HG03103 (cell line): ENCODE measurements around the gene BABAM2.
"Not testable (repeated sequence)": the region's sequence is repeated elsewhere in the genome, so short reads cannot be mapped to it uniquely, and the experiment has no call there.

Experiments
- ATAC-seq: cut with Tn5 transposase; IDR thresholded peaks from one replicate; pipeline ENCODE4 v1.9.1; 2021; ENCODE audit warnings: low read depth; ENCODE audit not compliant: unreplicated experiment

Gene BABAM2

DNA sequence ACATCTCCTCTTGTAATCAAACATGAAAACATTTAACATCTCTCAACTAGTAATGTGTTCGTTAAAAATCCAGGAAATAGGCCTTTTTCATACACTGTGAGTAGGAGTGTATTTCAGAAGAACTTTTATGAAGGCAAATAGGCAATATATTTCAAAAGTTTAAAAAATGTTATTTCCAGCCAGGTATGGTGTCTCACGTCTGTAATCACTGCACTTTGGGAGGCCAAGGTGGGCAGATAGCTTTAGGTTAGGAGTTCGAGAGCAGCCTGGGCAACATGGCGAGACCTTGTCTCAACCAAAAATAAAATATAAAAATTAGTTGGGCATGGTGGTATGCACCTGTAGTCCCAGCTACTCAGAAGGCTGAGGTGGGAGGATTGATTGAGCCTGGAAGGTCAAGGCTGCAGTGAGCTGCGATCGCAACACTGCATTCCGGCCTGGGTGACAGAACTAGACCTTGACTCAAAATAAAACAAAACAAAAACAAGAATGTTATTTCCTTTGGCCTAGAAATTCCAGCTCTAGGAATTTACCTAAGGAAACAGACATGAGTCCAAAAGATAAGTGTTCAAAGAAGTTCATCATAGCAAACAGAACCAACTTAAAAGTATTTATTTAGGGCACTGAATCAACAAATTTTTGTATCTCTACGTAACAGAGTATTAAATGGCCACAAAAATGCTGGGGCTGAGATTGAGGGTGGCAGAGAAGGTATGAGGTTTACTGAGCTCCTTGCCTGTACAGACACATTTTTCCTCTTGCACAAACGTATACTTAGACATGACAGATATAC, 15.2 kb upstream of the BABAM2 start:
- no peak for ATAC-seq

DNA sequence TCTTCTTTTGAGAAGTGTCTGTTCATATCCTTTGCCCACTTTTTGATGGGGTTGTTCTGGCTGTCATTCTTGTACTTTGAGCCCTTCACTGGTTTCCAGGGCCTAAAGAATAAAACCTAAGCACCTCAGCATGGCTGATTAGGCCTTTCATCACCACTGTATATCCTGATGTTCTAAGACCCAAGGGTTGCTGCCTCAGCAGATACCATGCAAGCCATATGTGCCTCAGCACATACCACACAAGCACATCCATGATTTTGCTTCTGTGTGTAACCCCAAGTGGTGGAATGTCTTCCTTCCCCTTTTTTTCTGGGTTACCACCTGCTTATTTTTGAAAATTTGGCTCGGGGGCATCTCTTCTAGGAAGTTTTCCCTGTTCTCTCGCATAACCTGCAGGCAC, 11.7 kb upstream of the BABAM2 start:
- ATAC-seq = no peak

DNA sequence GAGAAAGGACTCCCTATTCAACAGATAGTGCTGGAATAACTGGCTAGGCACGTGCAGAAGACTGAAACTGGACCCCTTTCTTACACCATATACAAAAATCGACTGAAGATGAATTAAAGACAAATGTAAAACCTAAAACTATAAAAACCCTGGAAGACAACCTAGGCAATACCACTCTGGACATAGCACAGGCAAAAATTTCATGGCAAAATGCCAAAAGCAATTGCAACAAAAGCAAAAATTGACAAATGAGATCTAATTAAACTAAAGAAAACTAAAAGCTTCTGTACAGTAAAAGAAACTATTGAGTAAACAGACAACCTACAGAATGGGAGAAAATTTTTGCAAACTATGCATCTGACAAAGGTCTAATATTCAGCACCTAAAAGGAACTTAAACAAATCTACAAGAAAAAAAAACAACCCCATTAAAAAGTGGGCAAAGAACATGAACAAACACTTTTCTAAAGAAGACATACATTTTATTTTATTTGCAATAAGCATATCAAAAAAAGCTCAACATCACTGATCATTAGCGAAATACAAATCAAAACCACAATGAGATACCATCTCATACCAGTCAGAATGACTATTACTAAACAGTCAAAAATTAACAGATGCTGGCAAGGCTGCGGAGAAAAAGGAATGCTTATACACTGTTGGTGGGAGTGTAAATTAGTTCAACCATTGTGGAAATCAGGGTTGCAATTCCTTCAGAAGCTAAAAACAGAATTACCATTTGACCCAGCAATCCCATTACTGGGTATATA, 8.5 kb upstream of the BABAM2 start:
- not testable (repeated sequence) for ATAC-seq

DNA sequence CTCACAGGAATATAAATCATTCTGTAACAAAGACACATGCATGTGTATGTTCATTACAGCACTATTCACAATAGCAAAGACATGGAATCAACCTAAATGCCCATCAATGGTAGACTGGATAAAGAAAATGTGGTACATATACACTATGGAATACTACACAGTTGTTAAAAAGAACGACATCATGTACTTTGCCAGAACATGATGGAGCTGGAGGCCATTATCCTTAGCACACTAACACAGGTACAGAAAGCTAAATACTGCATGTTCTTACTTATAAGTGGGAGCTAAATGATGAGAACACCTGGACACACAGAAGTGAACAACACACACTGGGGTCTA, 8.0 kb upstream of the BABAM2 start:
- ATAC-seq = not testable (repeated sequence)

DNA sequence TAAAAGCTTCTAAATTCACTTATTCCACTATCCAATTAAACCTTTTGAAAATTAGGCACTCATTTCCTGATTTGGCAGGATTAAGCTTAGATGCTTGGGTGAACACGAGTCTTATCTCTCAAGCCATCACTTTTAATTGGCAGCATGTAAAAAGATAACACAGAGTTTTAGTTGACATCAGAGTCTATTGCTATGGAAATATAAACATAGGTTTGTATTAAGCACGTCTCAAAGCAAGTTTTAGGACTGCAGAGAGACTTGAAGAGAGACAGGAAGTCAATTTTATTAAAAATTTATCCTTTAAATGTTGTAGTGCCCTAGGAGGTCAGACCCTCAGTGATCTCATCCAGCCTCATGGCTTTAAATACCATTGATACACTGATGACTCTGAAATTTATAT, 5.9 kb upstream of the BABAM2 start:
- ATAC-seq = no peak

DNA sequence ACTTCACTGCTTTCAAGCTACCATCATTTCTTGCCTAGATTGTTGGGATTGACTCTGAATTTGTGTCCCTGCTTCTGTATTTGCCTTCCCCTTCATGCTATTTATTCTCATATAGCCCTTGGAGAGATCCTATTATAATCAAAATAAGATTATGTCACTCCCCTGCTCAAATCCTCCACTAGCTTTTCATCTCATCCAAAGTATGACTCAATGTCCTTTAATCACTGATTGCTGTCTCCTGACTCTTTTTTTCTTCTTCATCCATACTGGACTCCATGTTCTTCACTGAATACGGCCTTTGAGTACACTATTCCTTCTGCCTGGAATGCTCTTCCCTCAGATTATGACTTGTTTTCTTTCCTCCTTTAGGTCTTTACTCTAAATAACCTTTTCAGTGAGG, 5.3 kb upstream of the BABAM2 start:
- ATAC-seq = no peak

DNA sequence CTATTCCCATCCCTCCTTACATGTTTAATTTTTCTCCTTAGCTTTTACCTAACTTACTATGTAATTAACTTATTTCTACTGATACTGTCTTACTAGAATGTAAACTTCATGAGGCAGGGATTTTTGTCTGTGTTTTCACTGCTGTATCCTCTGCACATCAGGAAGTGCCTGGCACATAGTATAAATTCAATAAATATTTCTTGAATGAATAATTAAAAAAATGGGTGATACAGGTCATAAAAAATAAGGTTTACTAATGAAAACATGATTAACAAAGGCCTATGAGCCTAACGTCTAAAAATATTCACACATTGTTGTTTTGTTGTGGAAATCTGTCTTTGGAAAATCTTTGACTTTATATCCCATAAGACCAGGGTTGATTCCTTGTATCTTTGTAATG, 4.9 kb upstream of the BABAM2 start:
- ATAC-seq = no peak

DNA sequence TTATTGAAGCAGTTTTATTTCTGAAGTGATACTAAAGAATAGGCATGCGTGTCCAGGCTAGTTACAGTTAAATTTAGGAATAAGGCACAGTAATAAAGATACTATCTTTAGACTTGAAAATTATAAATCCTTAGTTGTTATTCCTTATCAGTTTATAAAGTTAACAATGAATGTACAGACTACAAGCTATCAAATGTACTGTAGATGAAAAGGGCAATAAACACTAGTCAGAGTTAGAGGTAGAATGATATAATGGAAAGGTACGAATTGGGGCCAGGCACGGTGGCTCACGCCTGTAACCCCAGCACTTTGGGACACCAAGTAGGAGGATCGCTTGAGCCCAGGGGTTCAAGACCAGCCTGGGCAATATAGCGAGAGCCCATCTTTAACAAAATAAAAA, 4.2 kb upstream of the BABAM2 start:
- no peak for ATAC-seq

DNA sequence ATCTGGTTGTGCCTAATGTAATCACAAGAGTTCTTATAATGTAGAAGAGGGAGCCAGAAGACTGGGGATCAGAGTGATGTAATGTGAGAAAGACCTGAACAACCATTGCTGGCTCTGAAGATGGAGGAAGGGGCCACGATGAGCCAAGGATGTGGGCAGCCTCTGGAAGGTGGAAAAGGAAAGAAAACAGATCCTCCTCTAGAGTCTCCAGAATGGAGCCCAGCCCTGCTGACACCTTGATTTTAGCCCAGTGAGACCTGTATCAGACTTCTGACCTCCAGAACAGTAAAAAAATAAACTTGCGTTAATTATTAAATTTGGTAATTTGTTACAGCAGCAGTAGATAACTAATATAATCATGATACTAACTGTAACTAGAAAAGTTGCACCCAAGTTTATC, 3.4 kb upstream of the BABAM2 start:
- ATAC-seq = no peak

DNA sequence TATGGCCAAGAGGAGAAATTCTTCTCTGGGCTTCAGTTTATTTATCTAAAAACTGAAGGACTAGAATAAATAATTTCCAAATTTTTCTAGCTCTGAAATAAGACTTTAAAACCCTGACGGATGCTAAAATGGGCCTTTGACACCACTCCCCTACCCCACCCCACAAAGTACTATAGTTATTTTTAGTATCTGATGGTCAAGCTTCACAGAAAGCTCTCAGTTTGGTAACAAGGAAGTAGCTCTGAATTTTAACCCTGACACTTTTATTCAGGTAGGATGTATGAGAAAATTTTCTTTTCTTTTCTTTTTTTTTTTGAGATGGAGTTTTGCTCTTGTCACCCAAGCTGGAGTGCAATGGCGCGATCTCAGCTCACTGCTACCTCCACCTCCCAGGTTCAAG, 2.7 kb upstream of the BABAM2 start:
- ATAC-seq = no peak

DNA sequence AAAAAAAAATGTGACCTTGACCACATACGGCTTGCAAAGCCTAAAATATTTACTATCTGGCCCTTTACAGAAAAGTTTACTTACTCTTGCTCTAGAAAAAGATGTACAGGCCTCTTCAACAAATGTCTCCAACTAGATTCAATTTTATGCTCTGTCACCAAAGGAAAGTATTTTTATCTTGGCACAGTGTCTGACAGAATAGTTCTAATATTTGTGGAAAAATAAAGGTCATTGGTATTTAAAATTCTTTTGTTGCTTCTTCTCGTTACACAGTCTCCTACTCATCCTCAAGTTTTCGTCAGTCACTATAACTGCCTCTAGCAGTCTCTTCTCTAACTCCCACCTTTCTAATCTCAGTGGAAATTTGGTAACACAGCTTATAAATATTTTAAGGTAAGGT, 1.7 kb upstream of the BABAM2 start:
- ATAC-seq = no peak

DNA sequence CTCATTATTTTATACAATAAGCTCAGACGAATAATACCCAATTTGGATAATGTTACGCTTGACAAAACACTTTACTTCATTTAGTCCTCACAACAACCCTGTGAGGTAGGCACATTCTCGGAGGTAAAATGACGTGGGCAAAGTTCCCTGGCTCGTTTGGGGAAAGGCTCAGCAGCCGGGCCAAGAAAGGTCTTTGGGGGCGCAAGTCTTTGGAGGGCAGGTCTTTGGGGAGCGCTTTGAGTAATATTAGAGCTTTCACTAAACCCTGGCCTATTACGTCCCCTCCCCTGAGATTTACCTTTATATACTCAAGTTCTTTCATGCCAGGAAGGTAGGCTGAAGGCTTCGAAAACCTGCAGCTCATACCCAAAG, 769 bp upstream of the BABAM2 start:
- ATAC-seq = no peak

DNA sequence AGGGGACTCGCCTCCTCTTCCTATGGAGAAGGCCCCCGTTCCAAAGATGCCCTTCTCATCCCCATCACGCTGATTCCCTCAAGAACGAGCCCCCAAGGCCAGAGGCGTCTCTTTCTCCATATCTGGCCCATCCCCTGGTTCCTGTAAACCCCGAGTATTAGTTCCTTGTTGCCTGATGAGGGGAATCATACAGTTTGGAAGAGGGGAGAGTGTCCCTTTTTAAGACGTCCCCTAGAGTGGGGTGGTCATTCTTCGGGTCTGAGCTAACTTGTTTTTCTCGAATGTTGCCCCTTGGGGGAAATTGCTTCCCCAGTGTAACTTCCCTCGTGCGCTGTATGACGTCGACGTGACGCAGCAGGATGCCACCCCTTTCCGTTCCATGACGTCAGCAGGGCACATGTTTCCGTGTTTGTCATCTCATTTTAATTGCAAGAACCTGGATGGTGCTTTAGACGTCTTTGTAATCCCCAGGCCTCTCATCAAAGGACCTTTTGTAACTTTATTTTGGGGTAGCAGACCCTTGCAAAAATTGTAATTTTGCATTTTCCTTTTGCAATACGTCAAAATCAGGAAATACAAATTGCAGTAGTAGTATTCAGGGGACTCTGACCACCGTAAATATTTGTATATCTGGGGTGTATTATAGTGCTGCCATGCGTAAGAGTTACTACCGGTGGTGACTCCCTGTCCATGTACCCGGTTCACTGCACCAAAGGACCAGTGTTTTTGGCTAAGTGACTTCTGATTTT, 569 bp downstream of the BABAM2 start:
- peak; percentile 29 for ATAC-seq

DNA sequence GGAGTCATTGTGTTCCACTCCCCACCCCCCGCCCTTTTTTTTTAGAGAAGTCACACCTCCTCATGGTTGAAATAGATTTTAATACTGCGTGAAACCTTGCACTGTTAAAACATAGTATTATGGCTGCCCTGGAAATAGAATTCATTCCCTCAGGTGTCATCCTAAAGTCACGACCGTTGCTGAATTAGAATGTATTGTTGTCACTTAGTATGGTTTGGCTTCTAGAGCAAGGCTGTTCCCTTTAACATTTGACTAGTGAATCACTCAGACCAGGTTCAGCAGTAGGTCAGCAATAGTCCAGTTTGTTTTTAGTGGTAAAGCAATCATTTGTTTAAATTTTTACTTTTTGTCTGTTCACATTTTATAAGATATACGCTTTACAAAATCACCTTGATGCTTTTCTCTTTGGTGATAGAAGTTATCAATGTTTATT, 1.2 kb downstream of the BABAM2 start:
- ATAC-seq = no peak

DNA sequence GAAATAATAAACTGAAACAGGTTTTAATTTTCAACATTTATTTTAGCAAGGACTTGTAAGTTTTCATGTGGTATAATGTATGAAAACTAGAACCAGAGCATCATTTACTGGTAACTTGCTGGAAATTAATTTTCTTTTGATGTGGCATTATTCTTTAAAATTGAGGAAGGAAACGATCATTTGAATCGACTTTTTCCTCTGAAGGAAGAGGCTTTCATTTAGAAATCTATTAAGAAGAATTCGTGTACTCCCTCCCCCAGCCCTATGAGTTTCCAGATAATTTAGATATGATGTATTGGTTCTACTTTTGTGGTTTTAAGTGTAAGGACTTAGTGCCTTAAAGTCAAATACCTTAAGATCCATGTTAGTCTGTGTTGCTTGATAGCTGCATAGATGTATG, 2.5 kb downstream of the BABAM2 start:
- no peak for ATAC-seq

DNA sequence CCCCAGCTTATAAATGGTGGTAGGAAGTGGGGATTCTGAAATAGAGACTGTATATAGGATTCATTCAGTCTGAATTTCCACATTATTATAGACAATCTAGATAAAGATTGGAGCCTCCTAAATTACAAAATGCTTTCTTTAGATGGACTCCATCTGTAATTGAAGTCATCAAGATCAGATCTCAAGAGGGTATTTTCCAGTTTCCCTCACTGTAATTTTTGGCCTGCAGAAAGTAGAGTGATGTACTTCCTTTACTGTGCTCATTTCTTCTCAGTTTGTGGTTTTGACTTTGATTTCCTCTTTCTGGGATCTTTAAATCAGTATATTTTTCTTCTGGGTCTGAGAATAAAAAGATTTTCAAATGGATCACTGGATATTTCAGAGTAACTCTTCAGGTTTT, 7.2 kb downstream of the BABAM2 start:
- no peak for ATAC-seq

DNA sequence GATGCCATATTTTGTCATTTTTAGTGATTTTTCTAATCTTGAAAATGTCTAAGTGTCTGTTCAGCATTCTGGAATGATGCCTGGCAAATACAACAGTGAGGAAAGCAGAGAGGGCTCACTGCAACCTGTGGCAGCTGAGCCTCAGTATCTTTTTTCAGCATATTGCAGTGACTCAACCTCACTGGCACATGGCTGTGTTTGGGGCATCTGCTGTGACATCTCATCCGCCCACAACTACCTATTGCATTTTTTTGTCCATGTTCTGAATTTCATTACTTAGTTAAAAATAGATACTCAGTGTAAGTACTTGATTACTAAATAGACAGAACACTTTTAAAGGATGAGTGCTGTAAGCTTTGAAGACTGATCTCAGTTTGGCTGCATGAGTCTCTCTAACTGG, 10.7 kb downstream of the BABAM2 start:
- no peak for ATAC-seq

DNA sequence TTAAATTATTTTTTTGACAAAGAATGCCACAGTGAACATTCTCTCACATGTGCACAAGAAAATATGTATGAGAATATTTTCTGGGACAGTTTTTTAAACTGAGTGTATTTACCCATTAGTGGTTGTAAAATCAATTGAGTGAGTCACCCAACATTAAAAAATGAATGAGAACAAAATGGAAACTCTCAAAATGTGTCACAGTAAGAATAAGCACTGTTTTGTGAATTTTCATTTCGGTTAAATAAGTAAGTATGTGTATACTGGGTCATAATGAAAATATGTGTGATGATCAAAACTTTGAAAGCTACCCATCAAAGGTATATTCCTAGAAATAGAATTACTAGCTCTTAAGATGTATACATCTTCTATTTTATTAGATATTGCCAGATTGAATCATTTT, 11.6 kb downstream of the BABAM2 start:
- ATAC-seq = no peak

DNA sequence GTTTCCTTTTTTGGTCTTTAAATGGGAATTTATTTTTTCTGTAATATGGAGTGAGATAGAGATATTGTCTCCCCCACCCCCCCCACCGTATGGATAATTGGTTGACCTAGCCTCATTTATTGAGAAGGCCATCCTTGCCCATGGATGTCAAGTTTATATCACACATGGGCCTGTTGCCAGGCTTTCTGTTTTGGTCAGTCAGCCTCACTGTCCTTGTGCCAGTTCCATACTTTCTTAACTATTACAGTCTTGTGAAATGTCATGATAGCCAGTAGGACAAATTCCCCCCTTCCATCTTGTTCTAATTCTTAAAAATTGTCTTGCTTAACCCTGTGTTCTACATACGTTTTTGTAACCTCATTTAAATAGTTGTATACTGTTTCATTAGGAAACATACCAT, 12.5 kb downstream of the BABAM2 start:
- ATAC-seq = no peak

DNA sequence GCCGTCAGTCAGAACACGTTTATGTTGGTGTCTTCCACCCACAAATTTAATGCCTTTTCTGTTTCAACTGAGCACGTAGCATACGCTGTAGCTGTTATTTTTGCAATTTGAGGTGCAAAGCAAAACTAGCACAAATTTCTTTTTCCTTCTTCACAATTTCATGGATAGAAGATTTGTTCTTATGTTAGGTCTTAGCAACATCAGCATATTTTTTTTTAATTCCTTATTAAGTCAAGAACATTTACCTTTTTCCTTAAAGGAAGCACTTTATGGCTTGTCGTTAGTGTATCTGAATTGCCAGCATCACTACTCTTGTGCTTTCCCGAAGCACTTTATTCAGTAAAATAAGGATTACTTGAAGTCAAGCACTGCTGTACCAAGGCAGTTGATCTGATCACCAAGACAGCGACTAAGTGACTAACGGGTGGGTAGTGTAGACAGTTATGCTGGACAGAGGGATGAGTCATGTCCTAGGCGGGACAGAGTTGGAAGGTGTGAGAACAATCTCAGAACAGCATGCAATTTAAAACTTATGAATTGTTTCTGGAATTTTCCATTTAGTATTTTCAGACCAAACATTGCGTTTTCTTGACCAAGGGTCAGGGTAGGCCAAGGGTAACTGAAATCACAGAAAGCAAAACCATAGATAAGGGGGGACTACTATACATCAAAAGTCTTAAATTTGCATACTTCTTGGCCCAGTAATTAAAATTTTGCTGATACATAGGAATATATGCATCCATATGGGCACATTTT, 13.3 kb downstream of the BABAM2 start:
- ATAC-seq = no peak

DNA sequence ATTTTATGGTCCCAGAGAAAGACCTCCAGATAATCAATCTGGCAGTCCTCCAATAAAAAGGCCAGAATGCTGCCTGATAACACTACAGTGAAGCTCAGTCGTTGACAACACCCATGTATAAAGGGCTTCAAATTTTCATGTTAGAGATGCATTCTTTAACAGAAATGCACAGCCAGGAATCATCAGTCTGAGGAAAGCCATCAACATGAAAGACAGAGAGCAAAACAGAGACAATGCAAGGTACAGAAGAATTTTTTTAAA, 13.8 kb downstream of the BABAM2 start:
- no peak for ATAC-seq
